DMS79 (cell line): Measurements from ENCODE around the gene LRRN1.

ENCODE experiments used
- DNase-seq: peaks from one replicate; lab custom pipeline; 2025; lab: John Stamatoyannopoulos, UW

Gene LRRN1

GRCh38 chr3:3799173-3800079, at the start of gene LRRN1:
Gene LRRN1, plus strand, starts transcription at chr3:3799431. Its CDS starts 45,211 bp downstream, at chr3:3844642.
- peak; percentile 44 for DNase-seq

GRCh38 chr3:3753416-3753815, 45.8 kb upstream of the LRRN1 start:
- DNase-seq = no peak

GRCh38 chr3:3765661-3766060, 33.6 kb upstream of the LRRN1 start:
- no peak for DNase-seq

- no peak for DNase-seq
Observed at GRCh38 chr3:3766140-3766539, 33.1 kb upstream of the LRRN1 start.

- no peak for DNase-seq
Observed at GRCh38 chr3:3771094-3771493, 28.1 kb upstream of the LRRN1 start.

- no peak for DNase-seq
Observed at GRCh38 chr3:3771567-3771966, 27.7 kb upstream of the LRRN1 start.

GRCh38 chr3:3772338-3772737, 26.9 kb upstream of the LRRN1 start:
- no peak for DNase-seq

GRCh38 chr3:3772920-3773319, 26.3 kb upstream of the LRRN1 start:
- no peak for DNase-seq

- no peak for DNase-seq
Observed at GRCh38 chr3:3776607-3777006, 22.6 kb upstream of the LRRN1 start.

GRCh38 chr3:3778216-3778615, 21.0 kb upstream of the LRRN1 start:
- no peak for DNase-seq

- DNase-seq = no peak
Observed at GRCh38 chr3:3778641-3779270, 20.5 kb upstream of the LRRN1 start.

GRCh38 chr3:3782457-3782856, 16.8 kb upstream of the LRRN1 start:
- no peak for DNase-seq

GRCh38 chr3:3783210-3783609, 16.0 kb upstream of the LRRN1 start:
- DNase-seq = no peak

GRCh38 chr3:3783696-3784095, 15.5 kb upstream of the LRRN1 start:
- no peak for DNase-seq

GRCh38 chr3:3792391-3792790, 6.8 kb upstream of the LRRN1 start:
- no peak for DNase-seq

- peak; percentile 21 for DNase-seq
Observed at GRCh38 chr3:3798631-3799113, 559 bp upstream of the LRRN1 start.

- DNase-seq = no peak
Observed at GRCh38 chr3:3800080-3800455, 837 bp downstream of the LRRN1 start.

- no peak for DNase-seq
Observed at GRCh38 chr3:3800685-3801493, 1.7 kb downstream of the LRRN1 start.

GRCh38 chr3:3801494-3801841, 2.2 kb downstream of the LRRN1 start:
- DNase-seq = no peak

- DNase-seq = no peak
Observed at GRCh38 chr3:3802046-3802445, 2.8 kb downstream of the LRRN1 start.

- no peak for DNase-seq
Observed at GRCh38 chr3:3804560-3804959, 5.3 kb downstream of the LRRN1 start.

GRCh38 chr3:3806092-3806491, 6.9 kb downstream of the LRRN1 start:
- DNase-seq = no peak

- no peak for DNase-seq
Observed at GRCh38 chr3:3806856-3807255, 7.6 kb downstream of the LRRN1 start.
